Activated CD4-positive, alpha-beta T cell treated with anti-CD3 and anti-CD28 coated beads for 36 hours (primary cell): ENCODE results near the gene CCDC69. TPM values are rescaled to one million over a fixed set of nuclear protein-coding genes. Genes with fewer than 3 reads are reported as not detected.

ENCODE experiments used
- ATAC-seq: fragments of 200-7000 bp; cut with Tn5 transposase; one replicate; pipeline ENCODE4 v1.10.0; 2021; ENCODE audit warnings: mild to moderate bottlenecking, moderate library complexity
- CTCF ChIA-PET: fragments of 350-600 bp; sonication (Branson Sonifier 250); formaldehyde crosslinking; loops from one replicate; lab custom pipeline; 2021; ENCODE audit warnings: antibody characterized with exemption; lab: Charles Lee
- POLR2A ChIA-PET: fragments of 350-600 bp; sonication (Branson Sonifier 250); formaldehyde crosslinking; loops from one replicate; lab custom pipeline; 2021; ENCODE audit warnings: antibody characterized with exemption, inconsistent platforms; lab: Charles Lee
- DNase-seq: peaks from one replicate; pipeline ENCODE4 v3.0.0-alpha.2; 2020
- H3K27ac Mint-ChIP-seq: one replicate; pipeline ENCODE4 v1.8.0; 2021; ENCODE audit warnings: mixed read lengths
- H3K27me3 Mint-ChIP-seq: one replicate; pipeline ENCODE4 v1.8.0; 2021; ENCODE audit warnings: mixed read lengths
- H3K36me3 Mint-ChIP-seq: one replicate; pipeline ENCODE4 v1.8.0; 2021; ENCODE audit warnings: low read depth, mixed read lengths
- H3K4me1 Mint-ChIP-seq: one replicate; pipeline ENCODE4 v1.8.0; 2021; ENCODE audit warnings: mixed read lengths
- H3K4me3 Mint-ChIP-seq: one replicate; pipeline ENCODE4 v1.8.0; 2021; ENCODE audit warnings: mild to moderate bottlenecking, moderate library complexity, mixed read lengths
- H3K9me3 Mint-ChIP-seq: one replicate; pipeline ENCODE4 v1.8.0; 2021; ENCODE audit warnings: low read depth, mixed read lengths
- intact Hi-C, 2 experiments: fragments of 100-400 bp; cut with DNase I in 1 of 2; cut with micrococcal nuclease in 1 of 2; formaldehyde crosslinking; loops; one replicate each; pipeline versions ENCODE4 v1.14.2 to v1.15.1; 2022 to 2024; cut with DNase I, micrococcal nuclease
- total RNA-seq, 2 experiments: library from RNA; stranded (reverse); gene quantifications; one replicate each; pipeline ENCODE4 v1.2.3, GENCODE V29; 2021

The CCDC69 gene
- total RNA-seq, 2 experiments from 2014 or later, result 24.8 to 26.9 TPM

DNA sequence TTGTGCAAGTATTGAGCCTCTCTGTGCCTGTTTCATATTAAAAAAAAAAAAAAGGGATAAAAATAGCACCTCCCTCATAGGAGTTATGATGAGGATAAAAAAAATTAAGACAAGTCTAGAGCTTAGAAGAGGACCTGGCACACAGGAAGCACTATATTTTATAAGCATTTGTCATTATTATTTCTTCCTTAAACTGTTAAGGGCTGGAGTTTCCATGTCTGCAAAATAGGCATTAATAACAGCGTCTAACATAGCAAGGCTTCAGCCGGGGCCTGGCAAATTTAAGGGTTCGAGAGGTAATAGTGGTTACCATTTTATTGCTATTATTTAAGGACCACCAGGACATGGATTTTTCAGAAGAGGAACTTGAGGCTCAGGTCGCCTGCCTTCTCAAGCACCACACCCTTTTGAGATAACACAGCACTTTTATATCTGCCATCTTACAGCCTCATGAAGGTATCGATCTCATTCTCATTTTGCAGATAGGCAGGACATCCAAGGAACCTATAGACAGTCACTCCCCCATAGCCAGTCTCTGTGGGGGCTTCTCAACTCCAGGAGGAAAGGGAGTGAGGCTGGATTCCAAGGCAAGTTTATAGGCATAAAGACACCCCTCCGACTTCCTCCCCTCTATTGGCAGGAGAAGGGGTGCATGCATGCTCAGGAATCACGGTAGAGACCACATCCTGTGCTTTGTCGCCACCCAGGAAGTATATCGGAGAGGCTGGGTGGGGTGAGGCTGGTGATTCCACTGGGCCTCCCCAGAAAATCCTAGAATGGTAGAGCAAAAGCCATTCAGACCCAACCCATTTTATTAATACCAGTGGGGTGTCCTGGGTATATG is 68.7 kb downstream of the CCDC69 start:
- peak; percentile 69 for DNase-seq
- H3K36me3 Mint-ChIP-seq, result peaks cover 27% of the 10 kb centered on the region
- ATAC-seq, result peak; percentile 14
- peak overlapping the region; percentile 93 for H3K27ac Mint-ChIP-seq
- ChIA-PET POLR2A (interaction anchor here (0.7 kb wide), 1 partner anchor 23 kb away, joined by 3 read pairs; no protein-coding TSS in a partner anchor), CTCF (interaction anchor here (0.5 to 2.9 kb wide), 10 partner anchors 10 to 616 kb away, joined by 3 to 16 read pairs (median 4); partner anchors contain the start of gene TNIP1)
- intact Hi-C loops, result loop anchor here (1.0 to 10.0 kb wide), 4 partner anchors 76 to 620 kb away; partner anchors contain the start of genes ATOX1 (in 1 of the 2), G3BP1 (in 1 of the 2) and GM2A (in 1 of the 2)
- H3K4me3 Mint-ChIP-seq, result peak overlapping the region; percentile 91
- peaks cover 77% of the 10 kb centered on the region for H3K4me1 Mint-ChIP-seq
- H3K9me3 Mint-ChIP-seq, result no peaks in the 10 kb centered on the region
- H3K27me3 Mint-ChIP-seq, result no peaks in the 10 kb centered on the region

DNA sequence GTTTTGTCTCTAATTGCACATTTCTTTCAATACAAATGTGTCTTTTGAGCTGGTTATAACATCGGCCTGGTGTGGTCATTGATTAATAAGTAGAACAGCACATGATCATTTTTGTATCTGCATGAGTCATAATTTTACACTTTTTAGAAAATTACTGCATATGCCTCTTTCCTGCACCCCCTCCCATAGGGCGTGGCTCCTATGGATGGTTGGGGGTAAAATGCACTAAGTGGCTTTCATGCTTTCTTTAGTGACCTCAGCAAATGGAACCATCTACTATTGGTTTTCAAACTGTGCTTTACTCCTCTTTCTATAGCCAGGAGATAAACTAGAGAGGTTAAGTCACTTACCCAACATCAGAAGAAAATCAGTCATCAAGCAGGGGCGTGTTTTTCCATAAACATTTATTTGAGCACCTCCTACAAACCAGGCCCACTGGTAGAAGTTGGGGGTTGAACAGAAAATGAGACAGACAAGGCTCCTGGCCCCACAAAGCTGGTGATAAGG is 70.1 kb downstream of the CCDC69 start:
- Mint-ChIP-seq H3K36me3 (peaks cover 30% of the 10 kb centered on the region), H3K9me3 (no peaks in the 10 kb centered on the region), H3K27me3 (no peaks in the 10 kb centered on the region), H3K4me3 (peak overlapping the region; percentile 53), H3K4me1 (peaks cover 78% of the 10 kb centered on the region), H3K27ac (peak overlapping the region; percentile 89)
- ChIA-PET POLR2A (no interaction called here), CTCF (interaction anchor here (1.1 to 2.5 kb wide), 5 partner anchors 11 to 102 kb away, joined by 3 to 14 read pairs (median 5); no protein-coding TSS in a partner anchor)
- DNase-seq (peak; percentile 77), ATAC-seq (peak; percentile 22)
- intact Hi-C loops, result loop anchor here (1.0 to 10.0 kb wide), 6 partner anchors 93 to 621 kb away; partner anchors contain the start of genes ATOX1 (in 1 of the 2), G3BP1 (in 1 of the 2), GM2A (in 1 of the 2) and RBM22 (in 1 of the 2)

DNA sequence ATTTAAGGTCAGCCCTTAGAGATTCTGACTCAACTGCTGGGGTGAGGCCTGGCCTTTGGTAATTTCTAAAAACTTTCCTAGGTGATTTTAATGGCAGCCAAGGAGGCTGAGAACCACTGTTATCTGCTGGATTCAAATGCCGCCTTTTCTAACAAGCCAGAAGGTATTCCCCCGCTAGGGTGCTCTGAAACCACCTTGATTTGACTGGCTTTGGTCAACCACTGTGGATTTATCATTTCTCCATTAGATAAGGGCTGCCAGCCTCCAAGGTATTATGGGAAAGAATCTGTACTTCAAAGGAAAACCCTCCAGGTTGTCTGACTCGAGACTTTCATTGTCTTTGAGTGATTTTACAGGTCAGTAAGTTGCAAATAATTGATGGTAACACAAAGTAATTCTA is 70.6 kb downstream of the CCDC69 start:
- H3K36me3 Mint-ChIP-seq, result peaks cover 35% of the 10 kb centered on the region
- DNase-seq, result peak; percentile 45

DNA sequence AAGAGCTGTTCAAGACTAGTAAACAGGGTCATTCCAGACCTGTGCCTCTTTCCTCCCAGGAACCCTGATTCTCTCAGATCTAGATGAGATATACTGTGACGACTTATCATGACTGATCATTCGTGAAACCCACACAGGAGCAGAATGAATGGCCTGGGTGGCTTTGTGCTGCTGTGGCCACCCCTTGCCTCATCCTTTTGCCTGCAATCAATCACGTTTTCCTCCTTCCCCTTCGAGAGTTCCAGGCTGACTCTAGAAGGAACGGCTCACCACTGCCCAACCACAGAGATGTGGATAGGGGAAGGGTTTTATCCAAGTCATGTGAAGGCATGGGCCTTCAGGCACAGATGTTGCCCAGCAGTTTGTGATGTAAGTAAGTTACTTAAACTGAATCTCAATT is 72.1 kb downstream of the CCDC69 start:
- no peaks in the 10 kb centered on the region for H3K27me3 Mint-ChIP-seq

More for the DNA sequence above, 70.6 kb downstream of the CCDC69 start:
- Mint-ChIP-seq H3K4me3 (peak overlapping the region; percentile 53), H3K9me3 (no peaks in the 10 kb centered on the region), H3K27me3 (no peaks in the 10 kb centered on the region), H3K4me1 (peaks cover 78% of the 10 kb centered on the region), H3K27ac (peak overlapping the region; percentile 89)
- ChIA-PET POLR2A (interaction anchor here (1.0 kb wide), 1 partner anchor 12 kb away, joined by 5 read pairs; no protein-coding TSS in a partner anchor), CTCF (interaction anchor here (0.6 to 2.1 kb wide), 7 partner anchors 12 to 101 kb away, joined by 3 to 13 read pairs (median 5); no protein-coding TSS in a partner anchor)
- ATAC-seq, result no peak
- intact Hi-C loops, result loop anchor here (1.0 to 10.0 kb wide), 6 partner anchors 92 to 622 kb away; partner anchors contain the start of genes ATOX1 (in 1 of the 2), G3BP1 (in 1 of the 2), GM2A (in 1 of the 2) and RBM22 (in 1 of the 2)

DNA sequence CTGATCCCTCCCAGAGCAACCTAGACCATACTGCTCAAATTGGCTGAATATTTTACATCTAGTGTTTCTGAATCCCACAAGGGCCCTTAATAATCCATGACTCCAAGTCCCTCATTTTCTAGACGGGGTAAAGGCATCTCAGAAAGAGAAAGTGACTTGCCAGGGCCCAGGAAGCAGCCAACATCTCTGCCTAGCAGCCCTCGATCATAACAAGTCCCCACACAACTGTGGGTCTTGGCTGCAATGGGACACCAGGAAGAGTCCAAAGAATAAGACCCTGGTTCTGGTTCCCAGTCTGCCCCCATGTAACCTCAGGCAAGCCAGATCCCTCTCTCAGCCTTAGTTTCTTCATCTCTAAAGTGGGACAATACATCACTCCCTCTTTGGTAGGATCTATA is 72.6 kb downstream of the CCDC69 start:
- no peak for ATAC-seq
- POLR2A ChIA-PET, result interaction anchor here (0.6 to 2.5 kb wide), 7 partner anchors 9 to 82 kb away, joined by 3 to 14 read pairs (median 4); no protein-coding TSS in a partner anchor

More for the DNA sequence above, 72.1 kb downstream of the CCDC69 start:
- ChIA-PET POLR2A (interaction anchor here (0.6 to 2.5 kb wide), 7 partner anchors 9 to 83 kb away, joined by 3 to 14 read pairs (median 3); no protein-coding TSS in a partner anchor), CTCF (interaction anchor here (0.6 to 19.2 kb wide), 5 partner anchors 9 to 95 kb away, joined by 3 to 216 read pairs (median 3); no protein-coding TSS in a partner anchor)
- DNase-seq, result peak; percentile 84
- Mint-ChIP-seq H3K9me3 (no peaks in the 10 kb centered on the region), H3K4me3 (peak overlapping the region; percentile 46), H3K27ac (peak overlapping the region; percentile 89), H3K4me1 (peaks cover 88% of the 10 kb centered on the region), H3K36me3 (peaks cover 46% of the 10 kb centered on the region)
- ATAC-seq, result peak; percentile 55
- intact Hi-C loops, result loop anchor here (1.0 to 10.0 kb wide), 11 partner anchors 61 to 623 kb away; partner anchors contain the start of genes G3BP1 (in 2 of the 2), ATOX1 (in 1 of the 2) and GM2A (in 1 of the 2)

DNA sequence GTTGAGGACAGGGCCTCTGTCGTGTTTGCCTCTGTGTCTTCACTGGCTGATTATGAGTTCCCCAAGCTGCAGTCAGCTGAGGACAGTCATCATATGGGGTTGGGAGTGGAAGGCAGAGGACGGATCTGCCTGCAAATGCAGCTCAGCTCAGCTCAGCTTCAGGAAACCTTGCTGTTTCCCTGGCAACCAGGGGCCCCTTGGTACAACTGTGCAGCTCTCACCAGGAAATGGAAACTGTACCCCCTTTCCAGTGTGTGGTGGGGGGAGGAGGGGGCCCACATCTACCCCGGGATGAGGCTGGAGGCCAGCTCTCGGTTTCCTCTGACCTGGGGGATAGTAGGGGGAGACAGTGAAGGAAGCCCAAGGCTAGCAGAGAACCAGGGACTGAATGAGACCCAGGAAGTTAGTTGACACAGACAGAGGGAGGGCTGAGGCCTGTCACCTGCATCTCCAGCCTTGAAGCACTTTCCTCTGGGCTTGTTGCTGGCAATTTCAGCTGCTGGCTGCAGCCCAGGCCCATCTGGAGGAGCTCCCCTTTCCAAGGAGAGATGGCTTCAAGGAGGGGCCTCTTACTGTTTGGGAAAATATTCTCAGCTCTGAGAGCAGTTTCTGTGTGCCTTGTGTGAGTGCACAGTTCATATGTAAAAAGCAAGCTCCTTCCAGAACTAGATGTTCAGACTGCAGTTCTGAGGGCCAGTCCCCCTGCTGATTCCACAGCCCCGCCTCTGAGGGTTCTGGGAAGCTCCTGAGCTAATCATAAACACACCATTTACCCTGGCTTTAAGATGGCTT is 73.2 kb downstream of the CCDC69 start:
- DNase-seq, result peak; percentile 87
- Mint-ChIP-seq H3K36me3 (peaks cover 48% of the 10 kb centered on the region), H3K9me3 (no peaks in the 10 kb centered on the region), H3K27ac (peak overlapping the region; percentile 89), H3K27me3 (no peaks in the 10 kb centered on the region), H3K4me1 (peaks cover 94% of the 10 kb centered on the region), H3K4me3 (peak overlapping the region; percentile 46)
- CTCF ChIA-PET, result interaction anchor here (0.6 to 19.2 kb wide), 15 partner anchors 9 to 88 kb away, joined by 3 to 216 read pairs (median 3); no protein-coding TSS in a partner anchor
- intact Hi-C loops, result loop anchor here (1.0 to 10.0 kb wide), 9 partner anchors 62 to 624 kb away; partner anchors contain the start of genes G3BP1 (in 2 of the 2), ATOX1 (in 1 of the 2) and GM2A (in 1 of the 2)
- POLR2A ChIA-PET, result interaction anchor here (0.5 to 2.5 kb wide), 8 partner anchors 9 to 738 kb away, joined by 3 to 14 read pairs (median 6); partner anchors contain the start of gene CD74
- peak; percentile 64 for ATAC-seq

More for the DNA sequence above, 72.6 kb downstream of the CCDC69 start:
- Mint-ChIP-seq H3K9me3 (no peaks in the 10 kb centered on the region), H3K36me3 (peaks cover 48% of the 10 kb centered on the region), H3K4me1 (peaks cover 91% of the 10 kb centered on the region), H3K27me3 (no peaks in the 10 kb centered on the region), H3K4me3 (peak overlapping the region; percentile 46), H3K27ac (peak overlapping the region; percentile 89)
- peak; percentile 42 for DNase-seq
- CTCF ChIA-PET, result interaction anchor here (0.6 to 19.2 kb wide), 8 partner anchors 10 to 95 kb away, joined by 3 to 216 read pairs (median 6); no protein-coding TSS in a partner anchor
- intact Hi-C loops, result loop anchor here (1.0 to 10.0 kb wide), 8 partner anchors 62 to 624 kb away; partner anchors contain the start of genes G3BP1 (in 2 of the 2), ATOX1 (in 1 of the 2) and GM2A (in 1 of the 2)

DNA sequence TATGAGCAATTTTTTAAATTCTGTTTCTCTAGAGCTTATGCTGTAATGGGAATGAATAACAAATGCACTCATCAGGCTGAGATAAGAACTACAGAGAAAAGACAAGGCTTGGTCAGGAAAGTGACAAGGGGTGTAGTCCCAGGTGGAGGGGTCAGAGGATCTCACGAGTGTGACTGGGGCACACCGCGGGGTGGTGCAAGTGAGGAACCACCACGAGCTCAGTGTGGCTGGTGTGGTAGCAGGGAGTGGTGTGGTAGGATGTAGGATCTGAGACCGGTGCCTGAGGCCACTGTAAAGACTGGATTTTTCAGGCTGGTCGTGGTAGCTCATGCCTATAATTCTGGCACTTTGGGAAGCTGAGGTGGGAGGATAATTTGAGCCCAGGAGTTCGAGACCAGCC is 75.3 kb downstream of the CCDC69 start:
- Mint-ChIP-seq H3K4me3 (no peak overlapping the region), H3K36me3 (peaks cover 51% of the 10 kb centered on the region), H3K4me1 (peaks cover 94% of the 10 kb centered on the region), H3K27ac (peak overlapping the region; percentile 81), H3K27me3 (no peaks in the 10 kb centered on the region), H3K9me3 (no peaks in the 10 kb centered on the region)
- POLR2A ChIA-PET, result interaction anchor here (0.5 kb wide), 1 partner anchor 31 kb away, joined by 3 read pairs; no protein-coding TSS in a partner anchor
- intact Hi-C loops, result no loop called here
- ATAC-seq, result no peak
- peak; percentile 45 for DNase-seq
- CTCF ChIA-PET, result interaction anchor here (0.7 to 19.2 kb wide), 9 partner anchors 9 to 567 kb away, joined by 3 to 216 read pairs (median 3); no protein-coding TSS in a partner anchor

DNA sequence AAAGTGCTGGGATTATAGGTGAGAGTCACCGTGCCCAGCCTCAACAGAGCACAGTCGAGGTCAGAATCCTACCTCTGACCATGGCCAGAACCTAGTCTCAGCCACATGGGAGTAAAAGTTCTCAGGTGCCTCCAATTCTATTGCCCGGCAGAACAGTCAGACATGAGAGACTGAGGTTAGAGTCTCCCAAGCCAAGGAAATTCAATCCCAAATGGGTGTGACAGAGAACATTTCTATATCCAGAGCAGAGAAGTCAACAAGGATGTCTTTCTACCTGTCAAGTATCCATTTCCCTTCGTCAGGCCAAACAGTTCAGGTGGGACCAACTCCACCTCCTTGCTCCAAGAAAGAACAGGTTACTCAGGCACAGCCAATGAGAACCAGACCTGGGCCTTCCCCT is 76.9 kb downstream of the CCDC69 start:
- peaks cover 94% of the 10 kb centered on the region for H3K4me1 Mint-ChIP-seq
- DNase-seq, result no peak
- ATAC-seq, result no peak
- H3K36me3 Mint-ChIP-seq, result peaks cover 48% of the 10 kb centered on the region
- peak overlapping the region; percentile 37 for H3K27ac Mint-ChIP-seq
- H3K27me3 Mint-ChIP-seq, result no peaks in the 10 kb centered on the region
- H3K4me3 Mint-ChIP-seq, result no peak overlapping the region
- CTCF ChIA-PET, result interaction anchor here (4.2 to 19.2 kb wide), 2 partner anchors 17 to 20 kb away, joined by 35 to 216 read pairs; no protein-coding TSS in a partner anchor
- H3K9me3 Mint-ChIP-seq, result no peaks in the 10 kb centered on the region
- intact Hi-C loops, result no loop called here
- POLR2A ChIA-PET, result no interaction called here

DNA sequence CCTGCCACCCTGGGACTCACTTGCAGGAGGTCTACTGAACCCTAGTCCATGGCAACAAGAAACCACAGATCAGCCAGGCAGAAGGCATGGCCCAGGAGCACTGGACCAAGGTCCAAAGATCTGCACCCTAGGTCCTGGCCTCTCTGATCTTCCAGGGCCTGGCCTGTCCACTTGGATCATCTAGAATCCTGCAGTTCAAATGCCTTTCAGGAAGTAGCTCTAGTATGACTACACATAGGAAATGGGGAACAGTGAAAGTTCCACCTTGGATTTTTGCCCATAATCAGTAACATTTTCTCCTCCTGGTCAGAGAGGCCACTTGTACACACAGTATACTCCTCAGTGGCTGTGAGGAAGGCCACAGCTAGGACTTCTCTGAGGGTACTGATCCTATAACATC is 77.8 kb downstream of the CCDC69 start:
- no peak overlapping the region for H3K4me3 Mint-ChIP-seq
- no peaks in the 10 kb centered on the region for H3K9me3 Mint-ChIP-seq
- peaks cover 94% of the 10 kb centered on the region for H3K4me1 Mint-ChIP-seq
- CTCF ChIA-PET, result interaction anchor here (1.1 to 19.2 kb wide), 3 partner anchors 19 to 31 kb away, joined by 5 to 216 read pairs (median 9); no protein-coding TSS in a partner anchor
- no peak for ATAC-seq
- DNase-seq, result no peak
- POLR2A ChIA-PET, result no interaction called here
- no peaks in the 10 kb centered on the region for H3K27me3 Mint-ChIP-seq
- intact Hi-C loops, result no loop called here
- H3K27ac Mint-ChIP-seq, result peak overlapping the region; percentile 28
- peaks cover 58% of the 10 kb centered on the region for H3K36me3 Mint-ChIP-seq
